Measurements from ENCODE around the gene R3HDM2.

The R3HDM2 gene

DNA sequence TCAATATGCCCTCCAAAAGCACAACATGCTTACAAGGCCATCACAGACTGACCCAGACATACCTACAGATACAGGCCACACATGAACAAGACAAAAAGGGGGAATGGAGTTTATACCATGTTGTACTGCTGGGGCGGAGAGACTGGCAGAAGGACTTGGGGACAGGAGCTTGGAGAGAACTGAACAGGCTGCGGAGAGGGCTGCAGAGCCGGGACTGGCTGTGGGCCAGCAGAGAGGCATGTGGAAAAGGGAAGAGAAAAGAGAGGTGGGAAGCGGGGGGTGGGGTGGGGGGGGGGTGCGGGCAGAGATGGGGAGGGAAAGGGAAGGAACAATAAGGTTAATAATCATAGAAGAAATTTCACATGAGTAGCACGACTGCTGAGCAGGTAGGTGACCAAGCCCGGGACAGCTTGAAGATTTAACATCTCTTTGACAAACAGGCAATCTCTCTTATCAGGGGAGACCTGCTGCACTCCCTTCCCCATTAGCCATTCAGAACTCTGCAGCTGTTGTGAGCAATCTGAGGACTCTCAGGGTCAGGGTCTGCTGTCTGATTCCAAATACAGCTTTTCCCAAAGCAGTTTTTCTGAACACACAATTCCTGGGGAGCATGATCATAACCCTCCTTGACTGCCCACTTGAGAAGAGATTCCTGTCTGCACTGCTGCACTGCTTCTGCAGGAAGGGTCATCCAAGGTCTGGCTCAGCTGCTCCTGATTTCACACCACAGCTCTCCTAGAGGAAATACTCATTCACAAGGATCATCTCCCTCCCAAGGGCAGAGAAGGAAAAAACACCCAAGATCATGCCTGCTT, 158.3 kb downstream of the R3HDM2 start:
- DNase-seq, result no peak
- Mint-ChIP-seq H3K27me3 (no peaks in the 10 kb centered on the region), H3K27ac (no peak overlapping the region), H3K9me3 (no peaks in the 10 kb centered on the region), H3K36me3 (peaks cover 57% of the 10 kb centered on the region), H3K4me1 (no peaks in the 10 kb centered on the region), H3K4me3 (no peak overlapping the region)
- CTCF ChIA-PET, result interaction anchor here (1.2 to 2.5 kb wide), 4 partner anchors 30 to 186 kb away, joined by 3 to 6 read pairs (median 4); partner anchors contain the start of gene GLI1

DNA sequence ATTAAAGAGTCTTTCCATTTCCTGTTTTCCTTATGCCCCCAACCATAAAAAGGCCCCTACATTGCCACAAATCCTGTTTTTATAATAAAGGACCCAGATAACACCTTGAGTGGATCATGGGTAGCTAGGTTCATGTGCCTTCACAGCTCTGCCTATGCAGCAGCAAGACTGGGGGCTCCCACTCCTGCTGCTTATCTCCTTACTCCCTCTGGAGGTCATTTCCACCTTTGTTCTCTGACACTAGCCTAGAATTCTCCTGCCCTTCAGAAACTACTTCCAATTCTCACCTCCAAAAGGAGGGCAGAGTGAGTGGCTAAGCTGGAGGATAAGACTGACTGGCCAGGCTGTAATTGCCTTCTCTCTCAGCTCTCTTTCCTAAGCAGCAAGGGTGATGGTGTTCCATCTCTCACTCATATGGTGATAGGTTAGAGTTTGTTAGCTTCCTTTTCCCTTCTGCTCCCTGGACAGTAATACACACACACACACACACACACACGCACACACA, 159.8 kb downstream of the R3HDM2 start:
- Mint-ChIP-seq H3K4me3 (no peak overlapping the region), H3K4me1 (no peaks in the 10 kb centered on the region), H3K9me3 (no peaks in the 10 kb centered on the region), H3K36me3 (peaks cover 50% of the 10 kb centered on the region), H3K27ac (no peak overlapping the region), H3K27me3 (no peaks in the 10 kb centered on the region)
- CTCF ChIA-PET, result interaction anchor here (0.7 to 1.6 kb wide), 4 partner anchors 159 to 185 kb away, joined by 3 to 4 read pairs (median 4); partner anchors contain the start of gene INHBE
- no peak for DNase-seq

DNA sequence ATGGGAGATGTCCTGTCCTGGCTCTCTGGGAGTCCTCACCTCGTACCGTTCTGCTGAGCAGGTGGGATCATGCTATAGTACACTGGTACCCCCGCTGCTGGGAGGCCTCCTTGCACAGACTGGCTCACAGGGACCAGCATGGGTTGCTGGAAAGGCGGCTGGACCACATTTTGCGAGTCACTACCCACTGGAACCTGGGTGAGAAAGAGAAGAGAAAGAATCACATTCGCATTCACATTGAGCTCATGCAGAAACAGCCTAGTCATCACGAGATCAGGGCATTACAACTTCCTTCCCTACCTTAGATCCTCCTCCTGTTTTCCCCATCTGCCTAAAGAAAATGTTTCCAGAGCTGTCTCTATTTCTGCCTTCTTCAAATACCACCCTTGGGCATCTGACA, 162.6 kb downstream of the R3HDM2 start:
- no peak overlapping the region for H3K27ac Mint-ChIP-seq
- CTCF ChIA-PET, result interaction anchor here (9.5 kb wide), 1 partner anchor 185 kb away, joined by 90 read pairs; the partner anchor contains the start of gene INHBE
- peaks cover 4% of the 10 kb centered on the region for H3K4me1 Mint-ChIP-seq
- no peak overlapping the region for H3K4me3 Mint-ChIP-seq
- H3K27me3 Mint-ChIP-seq, result no peaks in the 10 kb centered on the region
- no peak for DNase-seq
- no peaks in the 10 kb centered on the region for H3K9me3 Mint-ChIP-seq
- H3K36me3 Mint-ChIP-seq, result peaks cover 47% of the 10 kb centered on the region

DNA sequence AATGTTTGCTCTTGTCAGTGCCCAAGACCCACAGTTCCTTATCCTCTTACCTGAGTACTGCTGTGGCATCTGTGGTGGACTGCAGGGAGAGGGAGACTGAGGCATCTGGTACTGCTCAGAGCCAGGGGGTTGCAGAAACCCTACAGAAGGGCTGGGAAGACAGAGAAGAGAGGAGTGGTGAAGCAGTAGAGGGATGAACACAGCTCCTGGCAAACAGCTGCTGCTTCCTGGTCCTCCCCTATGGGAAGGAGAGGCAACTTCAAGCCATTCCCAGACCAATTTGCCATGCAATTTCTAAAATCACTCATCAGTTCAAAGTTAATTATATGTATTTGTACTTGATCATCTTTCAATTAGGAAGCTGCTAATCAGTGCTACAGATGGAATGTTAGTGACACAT, 164.2 kb downstream of the R3HDM2 start:
- no peaks in the 10 kb centered on the region for H3K27me3 Mint-ChIP-seq

DNA sequence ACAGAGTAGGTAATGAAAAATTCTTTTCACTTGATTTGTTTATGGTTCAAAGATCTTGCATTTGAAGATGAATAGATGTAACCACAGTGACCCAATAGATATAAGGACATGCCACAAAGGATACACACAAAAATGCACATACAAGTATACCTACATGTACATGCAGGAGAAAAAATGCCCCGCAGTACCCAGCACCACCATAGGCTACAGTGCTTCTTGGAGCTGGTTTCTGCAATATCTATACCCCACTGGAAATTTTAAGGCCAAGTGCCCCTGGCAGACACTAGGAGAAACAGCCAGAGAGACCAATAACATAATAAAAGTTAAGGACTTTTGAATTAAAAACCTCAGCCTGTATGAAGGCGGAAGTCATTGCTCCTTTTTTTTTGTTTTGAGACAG, 167.7 kb downstream of the R3HDM2 start:
- Mint-ChIP-seq H3K36me3 (peaks cover 38% of the 10 kb centered on the region), H3K9me3 (no peaks in the 10 kb centered on the region), H3K4me3 (no peak overlapping the region), H3K27me3 (no peaks in the 10 kb centered on the region), H3K4me1 (peaks cover 4% of the 10 kb centered on the region), H3K27ac (no peak overlapping the region)
- no peak for DNase-seq
- CTCF ChIA-PET, result interaction anchor here (0.7 to 9.5 kb wide), 6 partner anchors 15 to 200 kb away, joined by 3 to 90 read pairs (median 5); partner anchors contain the start of gene INHBE

More for the DNA sequence above, 164.2 kb downstream of the R3HDM2 start:
- CTCF ChIA-PET, result interaction anchor here (0.7 to 9.5 kb wide), 4 partner anchors 22 to 192 kb away, joined by 3 to 90 read pairs (median 4); partner anchors contain the start of gene INHBE
- no peak for DNase-seq
- H3K36me3 Mint-ChIP-seq, result peaks cover 43% of the 10 kb centered on the region
- no peaks in the 10 kb centered on the region for H3K9me3 Mint-ChIP-seq
- peaks cover 4% of the 10 kb centered on the region for H3K4me1 Mint-ChIP-seq
- H3K27ac Mint-ChIP-seq, result no peak overlapping the region
- no peak overlapping the region for H3K4me3 Mint-ChIP-seq

DNA sequence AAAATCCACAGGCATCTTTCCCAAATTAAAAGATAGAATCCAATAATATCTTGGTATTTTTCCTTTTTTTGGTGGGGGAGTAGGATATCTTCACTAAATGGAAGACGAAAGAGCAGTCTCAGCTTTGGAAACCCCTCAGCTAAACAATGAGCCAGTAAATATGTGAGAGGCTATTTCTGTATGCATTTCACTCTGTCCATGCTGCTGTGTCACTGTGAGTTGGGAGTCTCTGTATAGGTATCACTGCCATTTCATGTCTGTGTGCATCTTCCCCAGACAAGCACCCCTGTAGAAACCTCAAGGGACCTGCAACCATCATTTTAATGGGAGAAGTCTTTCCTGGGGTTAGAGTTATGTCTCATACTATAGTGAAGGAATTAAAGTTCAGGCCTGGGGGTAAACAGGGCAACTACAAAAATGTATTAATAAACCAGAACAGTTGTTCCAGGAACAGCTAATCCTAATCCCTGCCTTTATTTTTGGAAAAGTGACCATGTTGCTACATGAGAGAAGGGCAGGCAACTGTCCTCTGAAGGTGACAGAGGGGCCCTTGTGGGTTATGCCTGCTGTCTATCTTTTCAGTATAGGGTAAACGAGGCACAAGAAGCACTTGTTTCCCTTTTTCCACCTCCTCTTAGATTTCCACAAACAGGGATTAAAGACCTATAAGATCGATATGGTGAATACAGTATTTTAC, 168.6 kb downstream of the R3HDM2 start:
- H3K36me3 Mint-ChIP-seq, result peaks cover 40% of the 10 kb centered on the region
- CTCF ChIA-PET, result interaction anchor here (0.9 to 9.5 kb wide), 8 partner anchors 12 to 201 kb away, joined by 3 to 90 read pairs (median 4); partner anchors contain the start of genes INHBE and STAC3
- H3K27ac Mint-ChIP-seq, result no peak overlapping the region
- H3K27me3 Mint-ChIP-seq, result no peaks in the 10 kb centered on the region
- H3K4me1 Mint-ChIP-seq, result peaks cover 4% of the 10 kb centered on the region
- H3K9me3 Mint-ChIP-seq, result no peaks in the 10 kb centered on the region
- no peak overlapping the region for H3K4me3 Mint-ChIP-seq
- no peak for DNase-seq

DNA sequence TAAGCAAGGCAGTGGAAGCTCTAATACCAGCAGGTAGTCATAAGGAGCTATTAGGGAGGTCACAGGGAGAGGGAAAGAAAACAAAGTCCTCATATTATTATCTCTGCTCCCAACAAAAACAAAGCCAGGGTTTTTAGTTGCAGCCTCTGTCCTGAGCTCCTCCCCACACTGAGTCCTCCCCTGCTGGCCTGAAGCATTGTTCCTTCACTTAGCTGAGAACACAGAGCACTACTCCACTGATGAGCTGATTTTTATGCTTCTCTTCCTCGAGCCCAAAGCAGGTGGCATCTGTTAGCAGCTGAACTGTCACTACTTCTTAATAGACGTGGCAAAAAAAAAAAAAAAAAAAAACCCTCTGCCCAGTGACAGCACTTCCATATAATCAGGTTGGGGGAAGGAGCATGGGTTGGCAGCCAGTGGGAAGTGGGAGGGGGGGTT, 169.4 kb downstream of the R3HDM2 start:
- no peak overlapping the region for H3K27ac Mint-ChIP-seq
- peaks cover 43% of the 10 kb centered on the region for H3K36me3 Mint-ChIP-seq
- CTCF ChIA-PET, result interaction anchor here (0.8 to 9.5 kb wide), 10 partner anchors 11 to 198 kb away, joined by 3 to 90 read pairs (median 4); partner anchors contain the start of genes GLI1, INHBE and STAC3
- peaks cover 4% of the 10 kb centered on the region for H3K4me1 Mint-ChIP-seq
- H3K27me3 Mint-ChIP-seq, result no peaks in the 10 kb centered on the region
- H3K9me3 Mint-ChIP-seq, result no peaks in the 10 kb centered on the region
- H3K4me3 Mint-ChIP-seq, result no peak overlapping the region
- DNase-seq, result no peak

DNA sequence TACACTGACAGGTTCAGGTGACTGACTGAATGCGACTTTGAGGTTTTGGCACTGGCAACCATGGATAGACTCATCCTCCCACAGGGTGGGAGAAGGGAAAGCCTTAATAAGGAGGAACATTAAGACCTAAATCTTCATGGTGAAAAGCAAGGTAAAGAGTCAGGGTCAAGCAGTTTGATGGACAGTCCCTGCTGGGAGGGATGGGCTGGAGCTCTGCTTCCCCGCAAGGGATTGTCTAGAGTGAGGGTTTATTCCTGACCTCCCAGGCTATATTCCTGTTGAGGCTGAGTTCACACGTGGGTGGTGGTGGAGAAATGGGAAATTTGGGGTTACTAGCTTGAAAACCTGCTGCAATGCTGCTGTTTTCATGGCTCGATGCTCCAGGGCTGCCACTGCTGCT, 170.5 kb downstream of the R3HDM2 start:
- Mint-ChIP-seq H3K4me1 (peaks cover 4% of the 10 kb centered on the region), H3K9me3 (no peaks in the 10 kb centered on the region), H3K27me3 (no peaks in the 10 kb centered on the region), H3K4me3 (no peak overlapping the region), H3K36me3 (peaks cover 51% of the 10 kb centered on the region), H3K27ac (no peak overlapping the region)
- no peak for DNase-seq
- CTCF ChIA-PET, result interaction anchor here (1.4 to 9.5 kb wide), 4 partner anchors 10 to 199 kb away, joined by 4 to 90 read pairs (median 6); partner anchors contain the start of genes GLI1, INHBE and STAC3

DNA sequence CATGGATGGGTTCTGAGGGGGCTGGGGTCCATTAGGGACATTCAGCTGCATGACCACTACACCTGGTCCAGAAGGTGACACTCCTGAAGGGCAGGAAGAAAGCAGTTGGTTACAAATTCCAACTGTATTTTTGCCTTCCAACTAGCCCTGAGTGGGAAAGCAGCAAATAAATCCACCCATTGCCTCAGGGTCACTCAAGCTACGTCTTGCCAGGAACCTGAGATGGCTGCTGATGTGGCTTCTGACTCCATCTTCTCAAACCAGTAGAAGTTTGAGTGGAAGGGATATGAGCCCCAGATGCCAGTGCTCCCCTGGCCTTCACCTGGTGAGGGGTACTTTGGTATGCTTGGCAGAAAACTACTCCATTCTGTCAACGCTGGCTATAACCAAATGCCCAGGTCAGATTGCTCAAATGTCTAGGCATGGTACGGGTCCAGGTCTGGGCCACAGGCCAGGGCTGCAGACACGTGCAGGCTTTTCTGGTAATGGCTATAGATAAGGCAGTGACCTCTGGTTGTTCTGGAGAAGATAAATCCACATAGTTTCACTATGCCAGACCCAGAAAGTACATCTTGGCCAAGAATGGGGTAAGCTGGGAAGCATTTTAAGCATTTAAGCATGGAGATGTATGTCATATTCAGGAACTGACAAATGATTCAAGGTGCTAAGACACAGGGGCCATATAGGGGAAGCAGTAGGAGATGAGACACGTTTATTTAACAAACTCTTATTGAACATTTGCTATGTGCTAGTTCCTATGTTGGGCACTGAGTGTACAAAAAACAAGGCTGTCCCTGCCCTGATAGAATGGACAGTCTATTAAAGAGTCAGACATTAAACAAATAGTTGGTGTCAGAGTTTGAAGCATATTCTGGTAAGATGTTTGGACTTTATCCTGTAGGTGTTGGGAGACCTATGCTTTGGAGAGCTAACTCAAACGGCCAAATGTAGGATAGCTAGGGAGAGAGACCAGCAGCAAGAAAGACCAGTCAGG, 171.6 kb downstream of the R3HDM2 start:
- no peak for DNase-seq
- no peak overlapping the region for H3K27ac Mint-ChIP-seq
- no peak overlapping the region for H3K4me3 Mint-ChIP-seq
- CTCF ChIA-PET, result interaction anchor here (9.5 kb wide), 1 partner anchor 194 kb away, joined by 90 read pairs; the partner anchor contains the start of gene INHBE
- H3K4me1 Mint-ChIP-seq, result peaks cover 4% of the 10 kb centered on the region
- H3K27me3 Mint-ChIP-seq, result no peaks in the 10 kb centered on the region
- H3K9me3 Mint-ChIP-seq, result no peaks in the 10 kb centered on the region
- peaks cover 45% of the 10 kb centered on the region for H3K36me3 Mint-ChIP-seq

DNA sequence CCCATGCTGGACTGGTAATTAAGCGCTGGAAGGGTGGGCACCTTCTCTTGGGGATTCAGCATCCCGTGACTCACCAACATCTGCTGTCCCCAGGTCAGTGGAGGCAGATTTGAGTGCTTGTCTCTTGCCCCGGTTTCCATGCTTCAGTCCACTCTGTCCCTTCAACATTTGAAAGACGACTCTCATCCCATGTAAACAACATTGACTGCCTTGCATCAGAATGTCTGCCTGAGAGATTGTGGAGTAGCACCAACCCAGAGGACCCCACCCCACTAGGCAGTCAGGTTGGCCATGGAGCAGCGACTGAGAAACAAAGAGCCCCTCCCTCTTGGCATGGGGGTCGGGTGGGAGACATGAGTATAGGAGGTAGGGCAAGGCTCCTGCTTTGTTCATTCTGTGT, 174.9 kb downstream of the R3HDM2 start:
- no peak overlapping the region for H3K4me3 Mint-ChIP-seq

DNA sequence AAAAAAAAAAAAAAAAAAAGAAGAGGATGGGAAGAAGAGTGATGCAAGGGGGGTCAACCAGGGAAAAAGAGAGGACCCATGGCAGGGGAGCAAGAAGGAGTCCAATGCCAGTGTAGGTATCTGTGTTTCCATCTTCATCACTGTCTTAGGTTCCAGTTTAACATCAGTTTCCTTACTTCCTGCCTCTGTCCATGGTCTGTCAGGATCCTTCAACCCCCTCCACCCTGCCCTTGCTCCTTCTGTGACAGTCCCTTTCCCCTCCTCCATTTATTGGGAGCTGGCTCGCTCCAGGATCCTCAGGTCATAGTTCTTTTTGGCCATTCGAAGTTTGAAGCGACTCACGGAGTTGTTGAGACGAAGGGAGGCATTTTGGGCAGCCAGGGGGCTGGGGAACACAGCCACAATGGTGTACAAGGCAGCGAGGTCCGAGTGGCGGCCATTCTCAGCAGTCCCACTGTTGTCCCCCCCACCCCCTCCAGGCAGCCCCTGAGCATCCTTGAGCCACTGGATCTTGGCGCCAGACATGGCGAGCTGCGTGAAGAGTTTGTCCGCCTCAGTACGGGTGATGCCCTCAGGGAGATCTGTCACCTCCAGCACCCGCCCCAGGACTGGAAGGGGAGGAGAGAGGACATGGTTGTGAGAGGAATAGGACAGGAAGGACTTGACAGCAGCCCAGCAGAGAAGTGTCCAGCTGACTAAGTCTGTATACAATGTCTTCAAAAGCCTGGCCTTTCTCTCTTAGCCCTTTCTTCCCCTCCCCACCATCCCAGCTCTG, 176.2 kb downstream of the R3HDM2 start:
- Mint-ChIP-seq H3K27ac (no peak overlapping the region), H3K4me1 (no peaks in the 10 kb centered on the region), H3K36me3 (peaks cover 31% of the 10 kb centered on the region), H3K27me3 (no peaks in the 10 kb centered on the region), H3K9me3 (no peaks in the 10 kb centered on the region), H3K4me3 (no peak overlapping the region)
- DNase-seq, result no peak
- CTCF ChIA-PET, result interaction anchor here (1.2 kb wide), 1 partner anchor 12 kb away, joined by 4 read pairs; no protein-coding TSS in a partner anchor

More for the DNA sequence above, 174.9 kb downstream of the R3HDM2 start:
- no peak for DNase-seq
- CTCF ChIA-PET, result interaction anchor here (0.6 kb wide), 1 partner anchor 33 kb away, joined by 4 read pairs; no protein-coding TSS in a partner anchor
- no peaks in the 10 kb centered on the region for H3K27me3 Mint-ChIP-seq
- no peaks in the 10 kb centered on the region for H3K4me1 Mint-ChIP-seq
- H3K9me3 Mint-ChIP-seq, result no peaks in the 10 kb centered on the region
- no peak overlapping the region for H3K27ac Mint-ChIP-seq
- peaks cover 37% of the 10 kb centered on the region for H3K36me3 Mint-ChIP-seq

DNA sequence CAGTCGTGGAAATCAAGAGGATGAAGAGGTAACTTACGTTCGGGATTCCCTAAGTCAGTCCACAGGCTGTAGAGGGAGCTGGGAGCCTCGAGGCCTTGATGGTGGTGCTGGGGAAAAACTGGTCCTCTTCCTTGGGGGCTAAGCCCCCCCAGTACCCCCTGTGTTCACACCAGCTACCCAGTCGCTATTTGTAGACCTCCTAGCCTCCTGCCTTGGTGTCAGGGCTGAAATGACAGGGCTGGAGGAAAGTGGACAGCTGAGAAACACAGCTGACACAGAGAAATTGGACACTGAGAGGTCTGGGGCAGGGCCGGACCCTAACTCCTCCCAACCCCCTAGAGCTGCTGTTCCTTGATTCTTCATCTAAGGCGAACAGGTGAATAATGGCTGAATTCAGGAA, 179.9 kb downstream of the R3HDM2 start, which contains the start of gene STAC3:
TSS of gene STAC3 (minus strand) at position 232 of the 400 bp plus-strand sequence. CDS start 1,551 bp downstream, outside the sequence.
- no peak for DNase-seq
- no peaks in the 10 kb centered on the region for H3K27me3 Mint-ChIP-seq

More for the DNA sequence above, 179.9 kb downstream of the R3HDM2 start, which contains the start of gene STAC3:
- peaks cover 7% of the 10 kb centered on the region for H3K36me3 Mint-ChIP-seq
- CTCF ChIA-PET, result interaction anchor here (0.9 to 4.6 kb wide), 9 partner anchors 8 to 202 kb away, joined by 3 to 21 read pairs (median 4); no protein-coding TSS in a partner anchor
- H3K27ac Mint-ChIP-seq, result no peak within 1 kb of the TSS
- H3K4me1 Mint-ChIP-seq, result peaks cover 10% of the 10 kb centered on the region
- H3K4me3 Mint-ChIP-seq, result no peak within 1 kb of the TSS
- H3K9me3 Mint-ChIP-seq, result no peaks in the 10 kb centered on the region
